KG1 (cell line): ENCODE measurements around the gene TRMU.

Experiments
- DNase-seq: peaks from one replicate; lab custom pipeline; 2025; lab: John Stamatoyannopoulos, UW

The TRMU gene

GRCh38 chr22:46369716-46370583, 34.4 kb downstream of the TRMU start:
- no peak for DNase-seq

GRCh38 chr22:46370584-46371291, 35.2 kb downstream of the TRMU start:
- no peak for DNase-seq

GRCh38 chr22:46371623-46372226, 36.2 kb downstream of the TRMU start:
- DNase-seq = no peak

GRCh38 chr22:46372686-46373085, 37.2 kb downstream of the TRMU start:
- DNase-seq = no peak

GRCh38 chr22:46373159-46373558, 37.6 kb downstream of the TRMU start:
- DNase-seq = no peak

- DNase-seq = peak; percentile 84
Observed at GRCh38 chr22:46373921-46374662, 38.6 kb downstream of the TRMU start.

- no peak for DNase-seq
Observed at GRCh38 chr22:46374663-46375474, 39.4 kb downstream of the TRMU start.

GRCh38 chr22:46376111-46376510, 40.6 kb downstream of the TRMU start:
- no peak for DNase-seq

GRCh38 chr22:46376908-46377524, 41.5 kb downstream of the TRMU start:
- no peak for DNase-seq

- DNase-seq = no peak
Observed at GRCh38 chr22:46377525-46378425, 42.3 kb downstream of the TRMU start.

GRCh38 chr22:46378426-46379065, 43.0 kb downstream of the TRMU start:
- DNase-seq = no peak

- no peak for DNase-seq
Observed at GRCh38 chr22:46379066-46379930, 43.8 kb downstream of the TRMU start.

GRCh38 chr22:46380069-46380468, 44.6 kb downstream of the TRMU start:
- DNase-seq = no peak

GRCh38 chr22:46380581-46380980, 45.1 kb downstream of the TRMU start:
- DNase-seq = no peak

GRCh38 chr22:46381142-46381541, 45.6 kb downstream of the TRMU start:
- no peak for DNase-seq

- DNase-seq = no peak
Observed at GRCh38 chr22:46381731-46382130, 46.2 kb downstream of the TRMU start.

GRCh38 chr22:46382524-46382923, 47.0 kb downstream of the TRMU start:
- DNase-seq = no peak

- no peak for DNase-seq
Observed at GRCh38 chr22:46386312-46386711, 50.8 kb downstream of the TRMU start.
